CD4-positive, CD25-positive, alpha-beta regulatory T cell (primary cell): Measurements from ENCODE around the gene KAT6B. TPM values are rescaled to one million over a fixed set of nuclear protein-coding genes. Genes with fewer than 3 reads are reported as not detected.
A peak's percentile ranks its signal among the peaks of the same experiment; 100 is the strongest.
"Not testable (repeated sequence)": the region's sequence is repeated elsewhere in the genome, so short reads cannot be mapped to it uniquely, and the experiment has no call there.

Experiments
- ATAC-seq, 2 donors: fragments of 150-1000 bp; cut with Tn5 transposase; one replicate each; pipeline ENCODE4 v1.10.0; 2021; ENCODE audit warnings: low read depth in 2 of 2, moderate number of reproducible peaks in 2 of 2, moderate library complexity in 1 of 2
- DNase-seq, 3 donors: peaks; one replicate each; pipeline versions ENCODE4 v3.0.0 to v3.0.0-alpha.2; 2012 to 2022; ENCODE audit warnings: mixed read lengths in 1 of 3
- H3K27ac ChIP-seq: one replicate; pipeline ENCODE4 v1.7.0; 2013; ENCODE audit warnings: mild to moderate bottlenecking, low read length; ENCODE audit not compliant: insufficient read depth, poor library complexity, severe bottlenecking
- H3K27me3 ChIP-seq: one replicate; pipeline ENCODE4 v1.7.0; 2013; ENCODE audit warnings: low read length; ENCODE audit not compliant: control insufficient read depth, insufficient read depth
- H3K36me3 ChIP-seq: one replicate; pipeline ENCODE4 v1.7.0; 2013; ENCODE audit warnings: mild to moderate bottlenecking, low read length, moderate library complexity; ENCODE audit not compliant: control insufficient read depth, insufficient read depth
- H3K4me1 ChIP-seq: 2 replicates; pipeline ENCODE4 v1.7.0; 2013; ENCODE audit warnings: mild to moderate bottlenecking, low read length; ENCODE audit not compliant: insufficient read depth, control insufficient read depth, poor library complexity, severe bottlenecking
- H3K4me3 ChIP-seq: one replicate; pipeline ENCODE4 v1.7.0; 2013; ENCODE audit warnings: low read depth, mild to moderate bottlenecking, low read length, moderate library complexity
- H3K9me3 ChIP-seq, 2 experiments: 1 replicate in 1 of 2; 2 replicates in 1 of 2; pipeline ENCODE4 v1.7.0; 2013; ENCODE audit warnings: low read length in 2 of 2, mild to moderate bottlenecking in 1 of 2, moderate library complexity in 1 of 2; ENCODE audit not compliant: control insufficient read depth in 2 of 2
- H3K27ac Mint-ChIP-seq, 3 donors: one replicate each; pipeline ENCODE4 v1.8.0; 2020 to 2022; ENCODE audit warnings: mild to moderate bottlenecking in 3 of 3, mixed read lengths in 3 of 3, moderate library complexity in 2 of 3
- H3K27me3 Mint-ChIP-seq: one replicate; pipeline ENCODE4 v1.8.0; 2022; ENCODE audit warnings: mild to moderate bottlenecking, mixed read lengths
- H3K36me3 Mint-ChIP-seq: one replicate; pipeline ENCODE4 v1.8.0; 2020; ENCODE audit warnings: mixed read lengths
- H3K4me1 Mint-ChIP-seq, 4 donors: one replicate each; pipeline ENCODE4 v1.8.0; 2020 to 2022; ENCODE audit warnings: mixed read lengths in 4 of 4, mild to moderate bottlenecking in 1 of 4
- H3K4me3 Mint-ChIP-seq, 4 donors: one replicate each; pipeline ENCODE4 v1.8.0; 2020 to 2022; ENCODE audit warnings: mild to moderate bottlenecking in 4 of 4, mixed read lengths in 4 of 4, moderate library complexity in 3 of 4
- H3K9me3 Mint-ChIP-seq, 7 donors: one replicate each; pipeline ENCODE4 v1.8.0; 2020 to 2022; ENCODE audit warnings: mixed read lengths in 7 of 7, mild to moderate bottlenecking in 3 of 7, moderate library complexity in 2 of 7
- polyA plus RNA-seq, 4 donors: library from polyadenylated mRNA; unstranded; fragments of 300-500 nt; fragmentation: Illumina TruSeq; gene quantifications; one replicate each; pipeline ENCODE4 v1.2.3, GENCODE V29; 2021
- total RNA-seq: library from RNA; stranded (reverse); gene quantifications from one replicate; pipeline ENCODE4 v1.2.3, GENCODE V29; 2022

KAT6B gene
- total and polyA plus RNA-seq, 5 donors from 2014 or later: 14.5 to 67.1 (median 16.6) TPM

GRCh38 chr10:74873803-74874454 lies 47.5 kb downstream of the KAT6B start:
- Histone ChIP-seq H3K4me1 (peaks cover 10% of the 10 kb centered on the region), H3K9me3 (no peaks in the 10 kb centered on the region), H3K27me3 (no peaks in the 10 kb centered on the region), H3K36me3 (no peaks in the 10 kb centered on the region), H3K27ac (no peak overlapping the region), H3K4me3 (no peak overlapping the region)
- no peak overlapping the region for H3K4me3 Mint-ChIP-seq
- DNase-seq (no peak), ATAC-seq (no peak)
- no peaks in the 10 kb centered on the region for H3K9me3 Mint-ChIP-seq
- peaks cover 5 to 71% (median 31%) of the 10 kb centered on the region in 4 donors for H3K4me1 Mint-ChIP-seq
- peaks cover 3% of the 10 kb centered on the region for H3K36me3 Mint-ChIP-seq
- no peaks in the 10 kb centered on the region for H3K27me3 Mint-ChIP-seq
- peak overlapping the region in 2 of 3 donors; percentile 52 to 67 for H3K27ac Mint-ChIP-seq

GRCh38 chr10:74874649-74875048 lies 48.2 kb downstream of the KAT6B start:
- Histone ChIP-seq H3K9me3 (no peaks in the 10 kb centered on the region), H3K36me3 (no peaks in the 10 kb centered on the region), H3K4me1 (peaks cover 10% of the 10 kb centered on the region), H3K27ac (no peak overlapping the region), H3K27me3 (no peaks in the 10 kb centered on the region), H3K4me3 (no peak overlapping the region)
- peaks cover 3% of the 10 kb centered on the region for H3K36me3 Mint-ChIP-seq
- ATAC-seq (no peak), DNase-seq (no peak)
- no peaks in the 10 kb centered on the region for H3K9me3 Mint-ChIP-seq
- H3K27me3 Mint-ChIP-seq: no peaks in the 10 kb centered on the region
- H3K27ac Mint-ChIP-seq: peak overlapping the region in 1 of 3 donors; percentile 67
- H3K4me1 Mint-ChIP-seq: peaks cover 5 to 76% (median 35%) of the 10 kb centered on the region in 4 donors
- no peak overlapping the region for H3K4me3 Mint-ChIP-seq

- Mint-ChIP-seq H3K9me3 (no peaks in the 10 kb centered on the region), H3K27ac (peak overlapping the region in 1 of 3 donors; percentile 67), H3K4me1 (peaks cover 6 to 74% (median 34%) of the 10 kb centered on the region in 4 donors)
Observed at GRCh38 chr10:74875068-74875467, 48.7 kb downstream of the KAT6B start.

GRCh38 chr10:74875966-74876365 lies 49.6 kb downstream of the KAT6B start:
- ATAC-seq (no peak), DNase-seq (no peak)
- Histone ChIP-seq H3K36me3 (no peaks in the 10 kb centered on the region), H3K9me3 (no peaks in the 10 kb centered on the region), H3K27ac (no peak overlapping the region), H3K4me3 (no peak overlapping the region), H3K4me1 (peaks cover 10% of the 10 kb centered on the region), H3K27me3 (no peaks in the 10 kb centered on the region)
- H3K4me3 Mint-ChIP-seq: no peak overlapping the region
- peak overlapping the region in 1 of 3 donors; percentile 26 for H3K27ac Mint-ChIP-seq
- H3K27me3 Mint-ChIP-seq: no peaks in the 10 kb centered on the region
- peaks cover 0 to 1% (median 0%) of the 10 kb centered on the region in 7 donors for H3K9me3 Mint-ChIP-seq
- peaks cover 3% of the 10 kb centered on the region for H3K36me3 Mint-ChIP-seq
- peaks cover 10 to 78% (median 32%) of the 10 kb centered on the region in 4 donors for H3K4me1 Mint-ChIP-seq

More at GRCh38 chr10:74875068-74875467, 48.7 kb downstream of the KAT6B start:
- Histone ChIP-seq H3K4me1 (peaks cover 10% of the 10 kb centered on the region), H3K27ac (no peak overlapping the region), H3K27me3 (no peaks in the 10 kb centered on the region), H3K9me3 (no peaks in the 10 kb centered on the region), H3K36me3 (no peaks in the 10 kb centered on the region), H3K4me3 (no peak overlapping the region)
- DNase-seq: no peak
- H3K27me3 Mint-ChIP-seq: no peaks in the 10 kb centered on the region
- no peak for ATAC-seq
- H3K4me3 Mint-ChIP-seq: no peak overlapping the region
- peaks cover 3% of the 10 kb centered on the region for H3K36me3 Mint-ChIP-seq

- not testable (repeated sequence) for H3K27ac Mint-ChIP-seq, H3K9me3 ChIP-seq, ATAC-seq, H3K4me1 ChIP-seq, H3K27me3 Mint-ChIP-seq, H3K27ac ChIP-seq, DNase-seq, H3K36me3 Mint-ChIP-seq, H3K9me3 Mint-ChIP-seq, H3K36me3 ChIP-seq, H3K4me3 Mint-ChIP-seq, H3K4me3 ChIP-seq, H3K27me3 ChIP-seq
- peaks cover 6 to 75% (median 28%) of the 10 kb centered on the region in 4 donors for H3K4me1 Mint-ChIP-seq
Observed at GRCh38 chr10:74877054-74877453, 50.7 kb downstream of the KAT6B start.

- H3K9me3 Mint-ChIP-seq: peaks cover 0 to 1% (median 0%) of the 10 kb centered on the region in 7 donors
Observed at GRCh38 chr10:74877898-74878297, 51.5 kb downstream of the KAT6B start.

GRCh38 chr10:74880041-74880440 lies 53.6 kb downstream of the KAT6B start:
- peaks cover 23 to 70% (median 31%) of the 10 kb centered on the region in 4 donors for H3K4me1 Mint-ChIP-seq
- no peak overlapping the region for H3K4me3 ChIP-seq
- no peaks in the 10 kb centered on the region for H3K27me3 ChIP-seq
- H3K4me1 ChIP-seq: peaks cover 3% of the 10 kb centered on the region
- ATAC-seq: no peak
- peaks cover 3% of the 10 kb centered on the region for H3K36me3 Mint-ChIP-seq
- no peak overlapping the region for H3K27ac Mint-ChIP-seq
- no peaks in the 10 kb centered on the region for H3K27me3 Mint-ChIP-seq
- no peaks in the 10 kb centered on the region for H3K9me3 ChIP-seq
- no peak overlapping the region for H3K4me3 Mint-ChIP-seq
- H3K36me3 ChIP-seq: no peaks in the 10 kb centered on the region
- H3K27ac ChIP-seq: no peak overlapping the region
- DNase-seq: no peak
- peaks cover 0 to 1% (median 0%) of the 10 kb centered on the region in 7 donors for H3K9me3 Mint-ChIP-seq

More at GRCh38 chr10:74877898-74878297, 51.5 kb downstream of the KAT6B start:
- no peak for ATAC-seq
- H3K4me1 ChIP-seq: peaks cover 3% of the 10 kb centered on the region
- peaks cover 14 to 74% (median 25%) of the 10 kb centered on the region in 4 donors for H3K4me1 Mint-ChIP-seq
- H3K36me3 ChIP-seq: no peaks in the 10 kb centered on the region
- no peak overlapping the region for H3K4me3 ChIP-seq
- H3K9me3 ChIP-seq: no peaks in the 10 kb centered on the region
- peaks cover 3% of the 10 kb centered on the region for H3K36me3 Mint-ChIP-seq
- no peaks in the 10 kb centered on the region for H3K27me3 ChIP-seq
- H3K27ac ChIP-seq: no peak overlapping the region
- no peak overlapping the region for H3K27ac Mint-ChIP-seq
- H3K4me3 Mint-ChIP-seq: no peak overlapping the region
- DNase-seq: no peak
- H3K27me3 Mint-ChIP-seq: no peaks in the 10 kb centered on the region
